HEK293T (cell line): ENCODE results near the gene LRRC61.

Experiments used
- ELF4 ChIP-seq: fragments of 450-650 bp; IDR thresholded peaks from 2 replicates; pipeline ENCODE4 v1.6.1; 2017; ENCODE audit warnings: antibody characterized with exemption
- FOXA1 ChIP-seq: fragments of 450-650 bp; IDR thresholded peaks from 2 replicates; pipeline ENCODE4 v1.6.1; 2016; ENCODE audit warnings: mild to moderate bottlenecking
- FOXK2 ChIP-seq: fragments of 450-650 bp; IDR thresholded peaks from 2 replicates; pipeline ENCODE4 v1.6.1; 2016; ENCODE audit warnings: mild to moderate bottlenecking

- TF ChIP-seq FOXK2, result no peak
- no peak for TF ChIP-seq FOXA1
- TF ChIP-seq ELF4, result no peak
Observed at GRCh38 chr7:150360363-150361058, 37.4 kb downstream of the LRRC61 start.
